Activated gamma-delta T cell treated with Interleukin-2 at 50 U/mL for 16 hours (primary cell): ENCODE data around the gene DCTD.
A peak's percentile ranks its signal among the peaks of the same experiment; 100 is the strongest.

Experiments
- DNase-seq: peaks from one replicate; pipeline ENCODE4 v3.0.0-alpha.2; 2020

The DCTD gene

DNA sequence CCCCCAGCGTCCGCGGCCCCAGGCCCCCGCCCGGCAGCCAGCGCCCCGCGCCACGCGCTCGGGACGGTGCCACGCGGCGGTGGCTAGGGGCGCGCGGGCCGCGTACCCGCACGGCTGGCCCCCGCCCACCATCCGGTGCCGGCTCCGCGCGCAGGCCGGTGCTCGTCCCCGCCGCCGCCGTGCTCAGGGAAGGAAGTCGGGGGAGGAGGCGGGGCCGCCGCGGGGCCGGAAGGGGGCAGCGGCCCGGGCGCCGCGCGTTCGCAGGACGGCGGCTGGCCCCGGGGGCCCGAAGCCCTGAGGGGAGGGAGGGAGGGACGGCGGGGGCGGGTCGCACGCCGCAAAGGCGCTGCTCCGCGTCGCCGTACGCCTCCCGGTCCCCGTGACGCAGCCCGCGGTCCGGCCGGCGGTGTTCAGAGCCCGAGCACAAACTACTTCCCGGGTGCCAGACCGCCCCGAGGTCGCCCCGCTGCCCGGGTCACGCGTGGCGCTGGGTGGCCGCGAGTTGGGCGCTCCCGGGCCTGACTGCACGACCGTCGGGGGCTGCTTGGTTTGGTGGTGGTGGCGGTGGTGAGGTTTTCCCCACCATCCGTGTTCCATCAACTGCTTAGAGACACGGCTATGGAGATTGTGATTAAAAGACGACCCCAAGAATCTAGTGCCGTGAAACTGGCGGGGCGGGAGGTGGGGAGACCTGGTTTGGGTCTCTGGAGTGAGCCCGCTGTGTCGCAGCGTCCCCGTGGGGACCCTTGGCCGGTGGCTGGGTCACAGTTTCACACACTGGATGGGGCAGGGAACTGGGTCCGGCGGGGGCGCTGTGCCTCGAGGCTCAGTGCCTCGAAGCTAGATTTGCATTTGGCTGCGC, at the start of gene DCTD:
TSS of gene DCTD (minus strand) at position 205 of the 862 bp plus-strand sequence. CDS start 1,818 bp downstream, outside the sequence.
- DNase-seq: peak; percentile 77

DNA sequence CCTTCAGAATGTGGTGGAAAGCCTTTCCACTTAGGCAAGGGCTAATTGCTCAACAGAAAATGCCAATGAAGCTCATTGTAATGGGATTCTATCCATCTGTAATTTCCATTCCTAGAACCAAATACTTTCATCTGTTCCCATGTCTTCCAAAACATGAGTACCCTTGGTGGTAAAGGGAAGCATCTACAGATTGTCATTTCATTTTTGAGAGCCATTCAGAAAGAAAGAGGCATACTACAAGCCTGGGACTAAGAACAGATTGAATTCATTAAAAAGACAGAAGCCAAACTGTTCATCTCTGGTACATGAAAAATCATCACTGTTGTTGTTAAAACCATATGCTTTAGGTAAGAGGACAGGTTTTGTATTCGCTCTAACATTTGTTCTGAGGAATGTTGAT, 43.6 kb upstream of the DCTD start:
- DNase-seq: no peak

DNA sequence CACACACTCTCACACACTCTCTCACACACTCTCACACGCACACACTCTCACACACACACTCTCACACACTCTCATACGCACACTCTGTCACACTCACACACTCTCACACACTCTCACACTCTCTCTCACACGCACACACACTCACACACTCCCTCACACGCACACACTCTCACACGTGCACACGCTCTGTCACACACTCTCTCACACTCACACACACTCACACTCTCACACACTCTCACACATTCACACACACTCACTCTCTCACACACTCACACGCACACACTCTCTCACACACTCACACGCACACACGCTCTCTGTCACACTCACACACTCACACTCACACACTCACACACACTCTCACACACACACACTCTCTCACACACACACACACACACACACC, 43.0 kb upstream of the DCTD start:
- DNase-seq: no peak

DNA sequence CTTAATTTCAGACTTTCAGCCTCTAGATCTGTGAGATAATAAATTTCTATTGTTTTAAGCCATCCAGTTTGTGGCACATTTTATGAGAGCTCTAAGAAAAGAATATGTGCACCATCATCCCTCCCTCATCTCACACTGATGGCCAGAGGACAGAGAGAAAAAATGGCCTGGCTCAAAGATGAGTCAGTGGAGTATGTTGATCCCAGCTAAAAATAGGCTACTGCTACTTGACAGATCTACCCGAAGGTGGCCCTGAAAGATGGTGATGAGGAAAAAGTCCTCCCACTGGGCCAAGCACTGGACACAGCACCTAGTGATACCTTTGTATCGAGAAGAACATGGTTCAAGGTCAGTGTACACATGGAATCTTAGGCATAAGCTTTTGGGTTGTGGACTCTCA, 38.2 kb upstream of the DCTD start:
- DNase-seq: no peak

DNA sequence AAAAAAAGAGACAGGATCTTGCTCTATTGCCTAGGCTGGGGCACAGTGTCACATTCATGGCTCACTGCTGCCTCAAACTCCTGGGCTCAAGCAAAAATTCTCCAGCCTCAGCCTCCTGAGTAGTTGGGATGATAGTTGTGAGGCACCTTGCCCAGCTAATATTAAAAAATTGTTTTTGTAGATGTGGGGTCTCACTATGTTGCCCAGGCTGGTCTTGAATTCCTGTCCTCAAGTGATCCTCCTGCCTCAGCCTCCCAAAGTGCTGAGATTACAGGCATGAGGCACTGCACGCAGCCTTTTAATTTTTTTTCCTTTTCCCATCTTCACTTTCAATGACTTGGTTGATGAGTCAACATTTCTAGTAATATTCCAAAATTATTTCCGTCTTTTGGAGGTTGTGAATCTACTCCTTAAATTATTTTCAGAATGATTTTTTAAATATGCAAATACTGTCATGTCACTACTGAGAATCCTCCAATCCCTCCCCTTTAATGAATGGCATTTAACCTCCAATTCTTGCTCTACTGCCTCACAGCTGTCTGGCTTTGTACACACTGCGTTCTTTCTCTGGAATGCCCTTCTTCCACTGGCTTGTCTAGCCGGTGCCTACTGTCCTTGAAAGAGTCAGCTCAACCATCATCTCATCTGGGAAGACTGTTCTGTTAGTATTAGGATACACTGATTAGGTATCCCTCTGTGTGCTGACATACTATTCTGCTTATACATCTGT, 27.5 kb upstream of the DCTD start:
- no peak for DNase-seq

DNA sequence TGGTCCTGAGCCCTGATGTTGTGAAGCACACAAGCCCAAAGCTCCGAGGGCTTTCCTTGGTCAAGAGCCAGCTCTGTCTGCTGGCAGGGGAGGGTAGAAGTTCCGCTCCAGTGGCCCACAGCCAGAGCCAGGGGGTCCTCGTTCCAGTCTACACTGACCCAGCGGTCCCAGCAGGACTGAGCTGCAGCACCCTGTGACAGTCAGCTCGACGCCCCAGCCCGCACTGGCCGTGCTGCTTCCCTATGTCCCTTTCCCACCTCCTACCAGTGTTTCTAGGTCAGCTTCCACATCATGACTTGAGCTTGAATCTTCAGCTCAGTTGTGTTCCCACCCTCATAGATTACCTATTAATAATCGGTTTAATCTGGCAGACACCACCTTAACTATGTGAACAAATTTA, 22.5 kb upstream of the DCTD start:
- DNase-seq: no peak

DNA sequence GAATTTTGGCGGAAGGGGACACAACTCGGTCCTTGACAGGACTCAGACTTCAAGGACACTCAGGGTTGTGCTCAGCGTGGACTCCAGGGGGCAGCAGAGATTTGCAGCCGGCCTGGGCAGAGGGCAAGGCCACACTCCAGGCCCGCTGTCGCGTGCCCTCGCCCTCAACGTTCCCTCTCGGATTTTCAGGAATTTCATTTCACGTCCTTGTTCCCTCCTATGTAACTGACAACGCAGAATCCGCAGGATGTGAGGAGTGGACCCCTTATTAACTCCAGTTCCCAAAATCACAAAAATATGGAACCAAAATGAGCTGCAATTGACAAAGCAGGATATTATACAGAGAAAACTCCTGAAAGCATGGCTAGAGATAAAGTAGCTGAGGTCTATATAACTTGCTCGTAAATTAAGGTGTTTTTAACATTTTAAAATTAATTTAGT, 21.0 kb upstream of the DCTD start:
- DNase-seq: peak; percentile 57

DNA sequence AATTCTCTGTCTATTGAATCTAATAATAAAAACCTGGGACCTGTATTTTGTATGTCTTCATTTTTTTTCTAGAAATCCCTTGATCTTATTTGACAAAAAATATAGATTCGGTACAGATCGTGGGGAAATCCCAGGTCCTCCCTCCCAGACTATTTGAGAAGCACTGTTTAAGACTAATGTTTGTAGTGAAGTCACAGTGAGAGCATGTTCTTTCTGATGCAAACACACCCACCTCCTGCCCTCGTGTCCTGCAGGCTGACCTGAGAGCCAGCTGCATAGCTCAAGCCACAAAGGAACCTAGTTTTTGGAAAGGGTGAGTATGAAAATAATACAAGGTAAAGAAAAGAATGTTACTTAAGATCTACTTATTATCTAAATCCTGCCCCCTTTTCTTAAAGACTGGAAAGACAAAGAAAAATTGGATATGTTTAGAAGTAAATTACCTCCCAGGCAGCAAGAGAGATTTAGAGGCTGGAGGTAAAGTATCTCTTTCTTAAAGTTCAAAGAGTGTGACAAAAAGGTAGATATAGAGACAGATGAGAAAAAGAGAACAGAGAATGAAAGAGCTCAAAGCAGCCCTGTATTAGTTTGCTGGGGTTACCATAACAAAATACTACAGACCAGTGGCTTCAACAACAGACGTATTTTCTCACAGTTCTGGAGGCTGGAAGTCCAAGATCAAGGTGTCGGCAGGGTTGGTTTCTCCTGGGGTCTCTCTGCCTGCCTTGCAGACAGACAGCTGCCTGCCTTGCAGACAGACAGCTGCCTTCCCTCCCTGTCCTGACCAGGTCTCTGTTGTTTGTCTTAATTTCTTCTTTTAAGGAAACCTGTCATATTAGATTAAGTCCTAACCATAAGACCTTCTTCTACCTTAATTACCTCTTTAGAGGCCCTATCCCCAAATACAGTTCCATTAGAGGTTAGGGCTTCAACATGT, 20.4 kb upstream of the DCTD start:
- no peak for DNase-seq

DNA sequence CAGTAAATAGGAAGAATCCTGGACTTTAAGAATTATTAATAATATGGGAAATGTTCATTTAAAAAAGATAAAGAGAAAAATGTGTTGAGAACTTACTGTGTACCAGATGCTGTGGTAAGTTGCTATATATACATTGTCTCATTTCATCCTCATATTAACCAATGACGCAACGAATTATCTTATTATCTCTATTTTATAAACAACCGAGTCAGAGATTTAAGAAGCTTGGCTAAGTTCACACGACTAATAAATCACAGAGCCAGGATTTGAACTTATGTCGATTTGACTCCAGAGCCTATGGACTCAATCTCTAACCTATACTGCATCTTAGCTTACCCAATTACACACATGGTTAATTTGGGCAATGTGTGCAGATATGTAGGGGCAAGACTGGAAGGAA, 15.5 kb upstream of the DCTD start:
- no peak for DNase-seq

DNA sequence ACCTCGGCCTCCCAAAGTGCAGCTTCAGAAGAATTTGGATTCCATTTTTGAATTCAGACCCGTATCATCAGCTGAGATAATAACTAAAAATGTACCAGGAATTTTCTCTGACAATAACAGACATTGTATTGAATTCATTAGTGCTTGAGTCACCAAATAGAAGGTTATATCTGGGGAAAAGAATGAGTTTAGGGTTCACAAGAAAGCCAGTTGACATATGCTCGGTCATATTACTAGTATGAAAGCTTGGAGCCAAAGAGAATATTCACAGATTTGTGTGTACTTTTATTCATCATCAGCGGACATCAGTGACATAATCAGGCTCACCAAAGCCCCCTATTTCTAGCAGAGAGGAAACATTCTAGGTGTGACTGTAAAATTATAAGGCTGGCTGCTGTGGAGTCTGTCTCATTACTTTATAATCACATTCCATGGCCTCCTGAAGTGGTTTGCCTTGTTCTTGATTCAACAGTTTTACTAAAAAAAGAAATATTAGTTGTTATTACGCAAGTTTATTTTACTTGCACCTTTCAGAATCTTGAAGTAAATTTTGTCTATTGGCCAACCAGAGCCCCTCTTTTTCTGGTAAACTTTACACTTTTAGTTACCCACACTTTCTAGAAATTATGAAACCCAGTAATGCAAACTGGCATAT, 14.6 kb upstream of the DCTD start:
- DNase-seq: no peak

DNA sequence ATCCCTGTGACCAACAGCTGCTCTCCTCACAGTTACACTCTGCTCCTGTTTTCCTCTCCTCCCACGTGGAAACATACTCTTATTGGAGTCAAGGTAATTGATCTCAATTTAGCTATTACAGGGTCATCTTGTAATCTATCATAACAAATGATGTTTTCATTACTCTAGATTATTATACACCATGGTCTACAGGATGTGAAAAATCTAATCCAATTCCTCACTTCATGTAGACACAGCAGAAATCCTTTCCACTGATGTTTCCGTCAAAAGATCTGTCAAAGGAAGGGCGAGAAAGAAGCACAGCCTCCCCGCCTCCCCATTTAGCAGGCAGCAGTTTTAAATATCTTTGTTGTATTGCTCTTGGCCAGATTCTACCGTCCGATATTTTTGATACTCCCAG, 13.7 kb upstream of the DCTD start:
- DNase-seq: no peak

DNA sequence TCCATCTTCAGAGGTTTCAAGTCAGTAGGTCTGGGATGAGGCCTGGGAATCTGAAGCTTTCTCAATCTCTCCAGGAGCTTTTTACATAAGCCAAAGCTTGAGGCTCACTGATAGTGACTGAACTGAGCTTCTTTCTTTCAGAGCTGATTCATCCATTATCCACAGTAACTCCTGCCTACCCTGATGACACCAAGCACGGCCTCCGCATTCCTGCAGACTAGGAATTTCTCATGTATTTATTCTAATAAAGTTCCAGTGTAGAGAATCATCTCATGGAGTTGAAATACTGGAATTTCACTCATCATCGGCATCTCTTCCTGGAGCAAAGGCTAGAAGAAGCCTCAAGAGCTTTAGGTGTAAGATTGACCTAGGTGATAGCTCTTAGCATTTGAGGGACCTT, 12.1 kb upstream of the DCTD start:
- DNase-seq: no peak

DNA sequence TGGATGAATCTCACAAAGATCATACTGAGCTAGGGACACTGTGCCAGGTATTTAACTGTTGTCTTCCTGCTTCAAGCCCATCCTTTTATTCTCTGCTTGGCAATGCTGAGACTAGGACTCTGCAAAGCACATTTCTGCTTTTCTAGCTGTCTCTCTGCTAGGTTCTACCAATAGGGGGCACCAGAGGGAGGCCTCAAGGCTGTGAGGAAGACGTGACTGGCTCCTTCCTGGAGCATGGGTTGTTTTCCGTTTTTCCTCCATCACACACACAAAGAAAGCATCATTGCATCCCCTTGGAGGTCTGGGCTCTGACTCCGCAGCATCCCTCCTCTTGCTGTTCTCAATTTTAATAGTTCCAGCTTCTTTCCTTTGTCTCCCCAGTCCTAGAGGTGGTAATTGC, 10.9 kb upstream of the DCTD start:
- no peak for DNase-seq

DNA sequence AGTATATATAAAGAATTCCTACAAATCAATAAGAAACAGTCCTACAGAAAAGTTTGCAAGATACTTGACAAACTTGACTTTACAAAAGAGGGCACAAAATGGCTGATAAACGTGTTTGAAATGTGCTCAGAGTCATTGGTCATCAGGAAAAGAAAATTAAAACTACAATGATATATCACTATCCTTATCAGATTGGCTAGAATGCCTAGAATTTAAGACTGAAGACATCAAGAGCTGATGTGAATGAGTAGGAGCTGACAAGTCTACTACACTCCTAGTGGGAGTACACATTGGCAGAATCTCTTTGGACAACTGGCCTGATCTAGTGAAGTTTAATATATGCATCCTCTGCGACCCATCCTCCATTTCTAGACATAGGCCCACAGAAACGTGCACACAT, 10.3 kb upstream of the DCTD start:
- DNase-seq: no peak

DNA sequence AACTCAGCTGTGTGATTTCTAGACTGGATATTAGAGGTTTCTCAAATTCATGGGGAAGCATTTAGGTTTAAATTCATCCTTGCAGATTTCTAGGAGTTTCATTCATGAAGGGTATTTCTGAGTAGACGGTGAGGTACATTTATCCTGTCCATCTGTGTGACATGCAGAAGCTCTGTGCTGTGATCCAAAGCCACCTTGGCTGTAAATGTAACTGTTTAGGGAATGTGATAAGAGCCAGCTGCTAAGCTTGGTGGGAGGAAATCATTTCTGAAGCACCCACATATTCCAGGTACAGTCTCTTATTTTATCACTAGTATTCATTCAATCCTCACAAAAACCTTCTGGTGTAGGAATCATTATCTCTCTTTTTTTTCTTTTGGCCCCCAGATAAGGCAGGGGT, 8.7 kb upstream of the DCTD start:
- DNase-seq: no peak

DNA sequence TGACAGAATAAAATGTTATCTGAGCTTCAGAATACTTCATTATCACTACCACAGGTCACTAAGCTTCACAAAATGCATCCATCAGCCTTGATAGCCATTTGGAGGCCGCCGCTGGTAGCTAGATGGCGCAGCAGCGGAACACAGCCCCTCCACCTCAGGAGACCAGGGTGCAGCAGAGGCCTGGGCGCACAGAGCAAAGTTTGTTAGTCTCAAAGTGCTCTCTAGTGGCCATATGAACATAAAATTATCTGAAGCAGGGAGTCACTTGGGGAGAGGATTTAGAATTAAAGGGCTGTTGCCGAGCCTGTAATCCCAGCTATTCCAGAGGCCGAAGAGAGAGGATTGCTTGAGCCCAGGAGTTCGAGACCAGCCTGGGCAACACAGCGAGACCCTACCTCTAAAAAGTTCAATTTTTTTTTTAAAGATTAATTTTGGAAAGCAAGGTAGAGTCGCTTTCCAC, 8.1 kb upstream of the DCTD start:
- DNase-seq: peak; percentile 50

DNA sequence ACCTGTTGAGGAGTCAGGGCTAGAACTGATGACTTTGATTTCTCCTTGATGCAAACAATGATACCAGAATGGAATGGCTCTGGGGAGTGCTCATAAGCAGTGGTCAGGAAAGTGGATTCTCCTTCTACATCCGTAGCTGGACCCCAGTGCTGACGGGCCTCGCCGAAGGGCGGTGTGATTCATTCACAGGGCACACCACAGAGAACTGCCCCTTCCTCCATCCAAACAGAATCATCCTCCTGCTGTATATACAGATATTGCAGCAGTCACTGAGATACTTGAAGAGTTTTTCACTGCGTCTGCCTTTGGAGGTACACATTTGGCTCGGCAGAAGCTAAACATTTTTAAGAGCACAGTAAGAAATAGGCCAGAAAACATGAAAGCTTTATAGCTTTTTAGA, 7.3 kb upstream of the DCTD start:
- no peak for DNase-seq

DNA sequence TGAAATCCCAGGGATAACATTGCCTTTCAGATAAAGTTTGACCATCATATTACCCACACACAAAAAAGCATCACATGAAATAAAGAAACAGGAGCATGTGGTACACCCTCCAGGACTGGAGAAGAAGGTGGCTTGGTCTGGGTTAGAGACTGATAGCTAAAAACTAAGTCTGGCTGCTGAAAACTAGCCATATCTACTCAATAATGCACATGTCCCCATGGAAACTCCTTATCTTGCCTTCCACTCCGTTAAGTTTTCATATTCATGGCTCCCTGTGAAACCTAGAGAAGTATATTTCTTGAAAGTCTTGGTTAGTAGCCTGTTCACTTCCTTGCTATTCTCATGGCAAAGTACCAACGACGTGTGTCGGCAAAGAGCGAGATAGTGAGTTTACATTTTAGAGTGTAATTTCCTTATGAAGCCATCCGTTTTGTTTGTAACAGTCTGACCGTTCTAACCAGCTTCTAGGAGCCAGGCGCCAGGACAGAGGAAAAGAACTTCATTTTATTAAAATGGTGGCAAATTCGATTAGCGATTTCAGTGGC, 6.7 kb upstream of the DCTD start:
- DNase-seq: no peak

DNA sequence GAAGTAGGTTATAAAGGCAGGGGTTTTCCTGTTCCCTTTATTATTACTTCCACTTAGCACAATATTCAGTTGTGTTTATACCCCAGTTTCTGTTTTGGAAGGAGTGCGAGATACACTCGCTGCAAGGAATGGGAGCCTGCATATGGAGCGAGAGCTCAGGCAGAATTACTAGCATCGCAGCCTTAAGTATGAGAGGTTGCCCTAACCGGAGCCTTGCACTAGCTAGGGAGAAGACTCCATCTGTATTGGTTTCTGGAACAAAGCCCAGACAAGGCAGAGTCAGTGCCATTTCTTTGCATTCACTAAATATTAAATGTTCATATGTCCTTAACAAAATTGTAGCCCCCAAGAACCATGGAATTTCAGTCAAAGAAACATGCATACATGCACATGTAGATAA, 6.2 kb upstream of the DCTD start:
- DNase-seq: no peak

DNA sequence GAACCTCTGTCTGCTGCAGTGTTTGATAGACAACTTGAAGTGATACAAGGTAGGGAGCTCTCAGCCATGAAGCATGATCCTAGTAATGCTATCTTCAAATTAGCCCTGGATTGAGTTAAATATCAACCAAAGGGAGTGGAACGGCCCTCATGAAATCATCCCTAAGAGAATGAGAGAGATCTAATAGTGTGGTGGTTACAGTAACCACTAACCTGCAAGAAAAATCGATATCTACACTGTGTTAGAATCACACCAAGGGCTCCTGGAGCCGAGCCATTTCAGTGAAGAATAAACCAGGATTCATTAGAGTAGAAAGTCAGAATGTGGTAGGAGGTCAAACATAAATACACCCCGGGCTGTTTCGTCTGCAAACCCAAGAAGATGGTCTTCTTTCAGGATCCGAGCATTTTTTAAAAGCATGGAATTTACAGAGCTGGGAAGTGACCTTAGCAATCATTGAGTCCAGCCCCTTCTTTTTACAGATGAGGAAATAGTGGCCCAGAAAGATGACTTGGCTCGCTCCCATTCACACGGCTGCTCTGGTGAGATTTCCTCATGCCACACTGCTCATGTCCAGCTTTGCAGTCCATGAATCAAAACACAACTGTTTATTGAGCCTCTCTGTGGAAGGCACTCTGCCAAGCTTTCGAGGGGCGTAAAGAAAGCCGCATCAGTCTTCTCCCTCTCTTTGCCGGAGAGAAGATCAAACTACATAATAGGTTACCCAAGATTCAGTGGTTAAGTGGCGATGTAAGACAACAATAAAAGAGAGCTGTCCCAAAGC, 5.5 kb upstream of the DCTD start:
- DNase-seq: no peak

DNA sequence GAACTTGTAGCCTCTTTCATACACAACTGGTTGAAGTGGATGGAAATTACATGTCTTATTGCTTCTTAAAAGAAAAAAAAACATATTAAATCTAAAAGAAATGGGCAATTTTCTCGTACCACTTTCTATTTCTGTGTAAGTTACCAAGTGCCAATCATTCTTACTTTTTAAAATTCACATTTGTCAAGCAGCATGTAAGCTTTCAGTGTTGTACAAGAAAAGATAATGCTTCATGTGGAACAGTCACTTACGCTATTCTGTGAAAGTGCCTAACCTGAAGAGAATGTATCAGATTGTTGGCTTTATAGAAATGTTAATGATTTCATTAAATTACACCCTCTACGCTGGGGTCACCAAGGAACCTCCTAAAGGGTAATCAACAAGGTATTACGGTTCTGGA, 4.4 kb upstream of the DCTD start:
- no peak for DNase-seq
